ENCODE data around the gene FBXO21.

DNA sequence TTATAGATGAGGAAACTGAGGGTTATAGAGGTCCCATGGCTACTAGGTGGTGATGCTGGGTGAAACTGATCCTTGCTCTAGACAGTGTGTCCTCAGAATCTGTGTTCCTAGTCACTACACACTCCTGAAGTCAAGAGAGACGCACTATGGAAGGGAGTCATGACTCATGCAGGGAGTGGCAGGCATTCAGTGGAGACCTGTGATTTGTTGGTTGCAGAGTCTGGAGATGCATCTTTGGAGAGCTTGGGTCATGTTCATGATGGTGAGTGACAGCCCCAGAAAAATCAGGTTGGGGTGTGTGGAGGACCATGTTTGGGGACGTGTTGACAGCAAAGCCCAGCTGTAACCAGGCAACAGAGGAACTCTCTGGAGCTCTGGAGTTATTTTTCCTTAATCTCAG lies 38.0 kb upstream of the FBXO21 start:
- TF ChIP-seq, protein P1, sequence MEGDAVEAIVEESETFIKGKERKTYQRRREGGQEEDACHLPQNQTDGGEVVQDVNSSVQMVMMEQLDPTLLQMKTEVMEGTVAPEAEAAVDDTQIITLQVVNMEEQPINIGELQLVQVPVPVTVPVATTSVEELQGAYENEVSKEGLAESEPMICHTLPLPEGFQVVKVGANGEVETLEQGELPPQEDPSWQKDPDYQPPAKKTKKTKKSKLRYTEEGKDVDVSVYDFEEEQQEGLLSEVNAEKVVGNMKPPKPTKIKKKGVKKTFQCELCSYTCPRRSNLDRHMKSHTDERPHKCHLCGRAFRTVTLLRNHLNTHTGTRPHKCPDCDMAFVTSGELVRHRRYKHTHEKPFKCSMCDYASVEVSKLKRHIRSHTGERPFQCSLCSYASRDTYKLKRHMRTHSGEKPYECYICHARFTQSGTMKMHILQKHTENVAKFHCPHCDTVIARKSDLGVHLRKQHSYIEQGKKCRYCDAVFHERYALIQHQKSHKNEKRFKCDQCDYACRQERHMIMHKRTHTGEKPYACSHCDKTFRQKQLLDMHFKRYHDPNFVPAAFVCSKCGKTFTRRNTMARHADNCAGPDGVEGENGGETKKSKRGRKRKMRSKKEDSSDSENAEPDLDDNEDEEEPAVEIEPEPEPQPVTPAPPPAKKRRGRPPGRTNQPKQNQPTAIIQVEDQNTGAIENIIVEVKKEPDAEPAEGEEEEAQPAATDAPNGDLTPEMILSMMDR (conservative IDR thresholded peaks at IDR 0.05; ENCODE audit: low read depth, low read length): no peak
- no peak for TF ChIP-seq POLR2A (IDR thresholded peaks at IDR 0.05; ENCODE audit: low read depth, low read length)
- no peak for TF ChIP-seq CEBPB (IDR thresholded peaks at IDR 0.05; ENCODE audit: low read depth, low read length)
- no peak for TF ChIP-seq RCOR1 (IDR thresholded peaks at IDR 0.05; ENCODE audit: insufficient replicate concordance, low read length)
- TF ChIP-seq RAD21 (IDR thresholded peaks at IDR 0.05; ENCODE audit: low read length): no peak
- TF ChIP-seq USF2 (IDR thresholded peaks at IDR 0.05; ENCODE audit: low read depth, low read length): no peak
